GM19372 (cell line): ENCODE data around the gene SPATS2.

ENCODE experiments used
- ATAC-seq: cut with Tn5 transposase; IDR thresholded peaks from one replicate; pipeline ENCODE4 v1.9.1; 2021; ENCODE audit warnings: mild to moderate bottlenecking, low read depth, moderate library complexity; ENCODE audit not compliant: unreplicated experiment

SPATS2 gene

DNA sequence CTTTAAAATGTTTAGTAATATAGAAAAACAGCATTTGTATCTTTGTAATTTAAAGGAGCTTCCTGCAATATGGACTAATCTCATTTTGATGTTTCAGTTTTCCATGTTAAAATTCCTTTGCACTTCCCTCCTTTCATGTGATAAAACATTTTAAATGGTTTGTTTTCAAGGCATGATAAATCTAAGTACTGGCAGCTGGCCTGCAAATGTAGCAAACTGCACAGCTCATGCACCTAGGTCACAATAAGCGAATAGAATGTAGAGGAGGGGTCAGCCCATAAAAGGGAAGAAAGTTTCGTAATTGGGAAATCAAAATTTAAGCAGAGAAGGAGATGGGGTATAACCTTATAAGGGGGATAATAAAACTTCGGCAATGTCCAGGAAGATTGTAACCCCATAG lies 91.6 kb downstream of the SPATS2 start:
- ATAC-seq = no peak

DNA sequence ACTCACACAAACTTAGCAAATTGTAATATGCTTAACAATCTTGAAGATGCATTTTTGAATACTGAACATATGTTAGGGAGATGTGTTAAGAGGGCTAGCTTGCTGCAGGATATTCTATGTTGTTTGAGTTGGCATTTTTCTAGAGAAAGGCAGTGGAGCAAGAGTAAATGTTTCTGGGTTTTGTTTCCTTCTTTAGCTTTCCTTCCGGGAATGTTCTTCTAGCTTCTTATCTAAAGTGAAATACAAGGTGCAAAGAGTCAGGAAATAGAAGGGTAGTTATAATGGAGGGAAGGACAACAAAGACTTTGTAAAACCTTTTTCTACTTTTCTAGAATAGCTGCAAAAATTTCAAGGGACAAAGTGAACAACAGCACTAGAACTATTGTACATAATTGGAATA lies 94.0 kb downstream of the SPATS2 start:
- no peak for ATAC-seq

DNA sequence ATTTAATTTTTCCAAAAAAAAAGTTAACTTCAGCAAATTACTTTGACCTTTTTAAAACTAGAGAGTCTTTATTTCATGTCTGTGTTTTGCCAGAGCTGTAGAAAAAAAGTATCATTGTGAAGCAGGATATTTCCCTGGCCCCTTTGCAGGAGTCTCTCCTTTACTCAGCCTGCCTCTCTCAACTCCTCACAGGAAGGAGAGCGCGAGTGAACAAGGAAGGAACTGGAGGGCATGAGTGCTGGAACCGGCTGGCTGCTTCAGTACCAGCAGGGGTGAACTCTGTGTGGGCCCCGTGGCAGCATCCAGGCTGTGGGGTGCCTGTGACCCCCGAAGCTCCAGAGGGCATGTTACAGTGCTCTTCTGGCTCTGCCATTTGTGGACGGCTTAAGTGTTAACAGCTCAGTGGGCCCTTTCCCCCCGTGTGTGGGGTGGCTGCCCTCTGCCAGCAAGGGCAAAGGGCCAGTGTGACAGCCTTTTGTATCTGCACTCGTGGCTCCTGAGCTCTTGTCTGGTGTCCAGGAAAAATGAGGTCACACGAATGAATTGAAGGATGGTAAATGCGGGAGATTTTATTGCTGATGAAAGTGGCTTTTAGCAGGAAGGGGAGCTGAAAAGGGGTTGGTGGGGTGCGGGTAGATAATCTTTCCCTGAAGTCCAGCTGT lies 95.0 kb downstream of the SPATS2 start:
- ATAC-seq = no peak

GRCh38 chr12:49465132-49465531 lies 97.9 kb downstream of the SPATS2 start:
- no peak for ATAC-seq

- ATAC-seq = no peak
These were observed 103.7 kb downstream of the SPATS2 start for GRCh38 chr12:49470986-49471385.

DNA sequence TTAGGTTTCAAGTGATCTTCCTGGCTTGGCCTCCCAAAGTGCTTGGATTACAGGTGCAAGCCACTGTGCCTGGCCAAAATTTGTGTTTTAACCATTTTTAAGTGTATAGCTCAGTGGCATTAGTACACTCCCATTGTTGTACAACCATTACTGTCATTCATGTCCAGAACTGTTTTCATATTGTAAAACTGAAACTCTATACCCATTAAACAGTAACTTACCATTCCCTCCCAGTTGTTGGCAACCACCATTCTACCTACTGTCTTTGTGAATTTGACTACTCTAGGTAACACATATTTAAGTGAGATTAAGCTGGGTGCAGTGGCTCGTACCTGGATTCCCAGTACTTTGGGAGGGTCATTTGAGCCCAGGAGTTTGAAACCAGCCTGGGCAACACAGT lies 104.3 kb downstream of the SPATS2 start:
- ATAC-seq = no peak

- no peak for ATAC-seq
These were observed 108.8 kb downstream of the SPATS2 start for GRCh38 chr12:49476091-49476490.

DNA sequence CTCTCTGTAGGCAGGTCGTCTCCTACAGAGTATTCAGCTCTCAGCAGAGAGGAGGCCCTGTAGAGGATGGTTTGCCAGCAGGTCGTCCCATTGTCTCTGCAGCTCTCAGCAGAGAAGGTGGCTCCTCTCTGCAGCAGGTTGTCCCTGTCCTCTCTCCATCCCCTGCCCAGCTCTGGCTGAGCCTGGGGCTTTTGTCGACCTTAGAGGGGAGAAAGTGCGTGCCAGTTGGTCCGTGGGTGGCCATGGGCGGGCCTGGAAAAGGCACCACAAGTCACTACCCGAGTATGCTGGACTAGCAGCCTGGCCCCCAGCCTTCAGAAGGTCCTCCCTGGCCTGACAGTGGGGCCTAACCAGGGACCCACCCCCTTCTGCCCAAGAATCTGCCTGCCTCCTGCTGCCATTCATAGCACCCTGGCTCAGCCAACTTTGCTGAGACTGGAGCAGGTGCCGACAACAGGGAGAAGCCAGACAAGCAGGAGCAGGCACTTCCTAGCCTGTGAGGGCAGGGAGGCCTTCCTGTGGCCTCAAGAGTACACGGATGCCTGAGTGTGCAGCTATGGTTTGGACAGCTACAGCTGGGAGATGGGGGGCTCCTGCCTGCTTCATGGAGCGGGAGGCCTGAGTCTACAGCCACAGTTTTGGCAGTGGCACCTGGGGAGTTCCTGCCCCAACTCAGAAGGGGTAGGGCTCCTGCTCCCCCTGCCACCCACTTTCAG lies 111.8 kb downstream of the SPATS2 start:
- ATAC-seq = no peak

DNA sequence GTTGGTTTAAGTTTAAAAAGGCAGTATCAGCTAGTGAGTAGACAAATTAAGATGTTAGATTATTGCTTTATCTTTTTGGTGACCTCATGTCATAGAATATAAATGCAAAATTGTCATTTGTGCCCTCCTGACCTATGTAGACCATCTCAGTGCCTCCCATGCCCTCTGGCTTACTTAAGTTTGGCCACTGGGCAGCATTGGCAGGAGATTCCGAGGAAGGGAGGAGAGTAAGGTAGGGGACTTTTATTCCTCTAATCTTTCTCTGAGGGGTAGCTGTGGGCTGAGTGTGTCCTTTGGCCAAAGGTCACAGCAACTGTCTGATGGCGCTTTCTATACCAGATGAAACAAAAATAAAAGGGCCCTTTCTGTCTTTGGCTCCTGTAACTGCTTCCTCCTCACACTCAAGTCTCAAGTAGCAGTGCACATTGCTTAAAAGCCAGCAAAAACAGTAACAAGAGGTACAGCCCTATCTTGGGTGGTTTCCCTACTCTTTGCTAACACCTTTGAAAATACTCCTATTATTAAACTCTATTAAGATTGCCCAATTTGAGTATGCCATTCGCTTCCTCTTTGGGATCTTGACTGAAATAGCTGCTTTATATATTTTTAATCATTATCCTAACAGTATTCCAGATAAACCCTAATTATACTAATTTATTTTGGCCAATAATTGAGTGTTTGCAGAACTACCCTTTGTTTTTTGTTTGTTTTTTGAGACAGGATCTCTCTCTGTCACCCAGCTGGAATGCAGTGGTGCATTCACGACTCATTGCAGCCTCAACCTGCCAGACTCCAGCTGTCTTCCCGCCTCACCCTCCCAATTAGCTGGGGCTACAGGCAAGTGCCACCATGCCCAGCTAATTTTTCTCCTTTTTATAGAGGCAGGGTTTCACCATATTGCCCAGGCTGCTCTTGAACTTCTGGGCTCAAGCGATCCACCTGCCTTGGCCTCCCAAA lies 115.1 kb downstream of the SPATS2 start:
- ATAC-seq = no peak

- no peak for ATAC-seq
These were observed 116.4 kb downstream of the SPATS2 start for GRCh38 chr12:49483619-49484018.

GRCh38 chr12:49487605-49488004 lies 120.3 kb downstream of the SPATS2 start:
- ATAC-seq = no peak

DNA sequence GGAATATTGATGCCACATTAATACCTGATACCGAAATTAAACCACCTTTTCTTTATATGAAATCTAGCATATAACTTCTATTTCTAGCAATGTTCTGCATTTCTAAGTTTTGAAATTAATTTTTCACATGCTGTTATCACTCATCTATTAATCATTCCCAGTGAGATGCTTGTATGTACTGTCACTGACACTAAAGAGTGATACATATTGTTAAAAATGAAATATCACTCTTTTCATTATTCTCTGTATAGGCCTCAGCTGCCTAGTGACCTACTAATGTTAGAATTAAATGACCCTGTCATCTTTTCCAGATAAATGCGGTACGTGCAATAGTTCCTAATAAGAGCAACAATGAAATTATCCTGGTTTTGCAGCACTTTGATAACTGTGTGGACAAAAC lies 121.9 kb downstream of the SPATS2 start:
- no peak for ATAC-seq

- no peak for ATAC-seq
These were observed 122.5 kb downstream of the SPATS2 start for GRCh38 chr12:49489720-49490119.

DNA sequence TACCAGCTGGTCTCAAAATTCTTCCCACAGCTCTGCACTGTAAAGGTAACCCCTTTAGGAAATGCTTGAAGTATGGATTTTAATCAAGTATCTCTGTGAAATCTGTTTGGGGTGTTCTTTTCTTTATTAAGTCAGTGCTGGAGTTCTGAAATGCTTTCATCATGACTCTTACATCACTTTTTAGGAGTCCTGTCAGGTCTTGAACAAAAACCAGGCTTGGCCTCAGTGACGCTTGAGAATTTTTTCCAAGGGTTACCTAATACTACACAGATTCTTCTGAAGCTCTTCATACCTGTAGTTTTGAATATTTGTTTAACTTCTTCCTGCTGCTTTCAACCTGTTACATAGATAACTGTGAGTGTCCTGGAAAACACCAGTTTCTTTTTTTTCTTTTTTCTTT lies 124.6 kb downstream of the SPATS2 start:
- ATAC-seq = no peak

DNA sequence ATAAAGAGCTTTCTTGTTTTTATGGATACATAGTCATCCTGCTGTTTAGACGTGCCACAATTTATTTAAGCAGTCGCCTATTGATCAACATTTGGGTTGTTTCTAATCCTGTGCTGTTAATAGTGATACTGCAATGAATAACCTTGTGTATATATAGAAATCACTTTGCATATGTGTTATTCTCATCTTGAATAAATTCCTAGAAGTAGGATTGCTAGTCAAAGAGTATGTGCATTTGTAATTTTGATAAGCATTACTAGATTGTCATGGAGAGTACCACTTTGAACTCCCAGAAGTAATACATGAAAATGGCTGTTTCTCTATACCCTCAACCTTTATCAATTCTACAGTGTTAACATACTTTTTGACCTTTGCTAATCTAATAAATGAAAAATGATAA lies 126.6 kb downstream of the SPATS2 start:
- ATAC-seq = no peak

DNA sequence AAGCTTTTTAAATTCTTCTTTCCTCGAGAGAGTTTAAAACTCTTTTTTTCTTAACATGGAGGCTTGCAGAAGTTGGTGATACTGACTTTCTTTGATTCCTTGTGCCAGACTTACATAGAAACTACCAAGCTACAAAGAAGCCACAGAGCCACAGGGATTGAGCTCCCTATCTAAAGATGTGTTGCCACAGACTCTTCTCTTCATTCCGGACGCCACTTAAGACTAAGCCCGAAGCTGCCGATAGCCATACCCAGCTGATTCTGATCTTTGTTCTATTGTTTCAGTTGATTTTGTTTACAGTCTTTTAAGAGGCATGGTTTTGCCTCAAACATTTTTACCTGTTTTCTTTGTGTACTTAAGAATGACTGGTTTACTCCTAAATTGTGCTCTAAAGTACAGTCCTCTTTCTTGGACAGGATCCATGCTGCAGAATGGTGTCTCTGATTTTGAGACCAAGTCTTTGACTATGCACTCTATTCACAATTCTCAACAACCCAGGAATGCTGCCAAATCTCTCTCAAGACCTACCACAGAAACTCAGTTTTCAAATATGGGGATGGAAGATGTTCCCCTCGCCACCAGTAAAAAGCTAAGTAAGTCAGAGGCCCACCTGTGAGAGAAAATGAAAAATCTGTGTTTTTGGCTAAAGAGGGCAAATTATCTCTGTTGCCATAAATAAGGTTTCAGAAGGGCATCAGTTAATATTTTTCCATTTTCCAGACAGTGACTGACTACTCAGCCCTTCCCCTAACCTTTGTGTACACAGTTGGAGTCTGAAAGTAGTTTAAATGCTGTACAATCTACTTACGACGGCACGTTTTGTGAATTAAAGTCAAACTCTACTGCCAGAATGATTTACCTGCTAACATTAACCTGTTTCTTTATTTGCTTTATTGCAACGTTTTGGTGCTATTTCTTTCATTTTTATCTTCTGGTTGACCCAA lies 129.4 kb downstream of the SPATS2 start:
- ATAC-seq = no peak

DNA sequence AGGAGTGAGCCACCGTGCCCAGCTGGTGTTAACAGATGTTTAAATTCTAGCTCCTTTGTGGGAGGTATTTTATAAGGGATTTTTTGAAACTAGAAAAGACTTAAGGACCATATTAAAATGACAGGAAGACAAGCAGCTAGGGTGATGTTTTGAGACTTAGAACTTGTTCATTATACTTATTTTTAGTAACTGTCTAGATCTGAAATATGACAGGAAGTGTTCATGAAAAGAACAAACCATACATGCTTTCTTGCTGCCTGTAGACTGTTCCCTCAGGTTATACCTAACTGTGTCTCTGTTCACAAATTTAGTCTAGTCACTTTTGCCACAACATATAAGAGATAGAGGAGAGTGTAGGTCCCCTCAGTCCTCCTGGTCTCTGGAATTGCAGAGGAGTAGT lies 134.6 kb downstream of the SPATS2 start:
- no peak for ATAC-seq

DNA sequence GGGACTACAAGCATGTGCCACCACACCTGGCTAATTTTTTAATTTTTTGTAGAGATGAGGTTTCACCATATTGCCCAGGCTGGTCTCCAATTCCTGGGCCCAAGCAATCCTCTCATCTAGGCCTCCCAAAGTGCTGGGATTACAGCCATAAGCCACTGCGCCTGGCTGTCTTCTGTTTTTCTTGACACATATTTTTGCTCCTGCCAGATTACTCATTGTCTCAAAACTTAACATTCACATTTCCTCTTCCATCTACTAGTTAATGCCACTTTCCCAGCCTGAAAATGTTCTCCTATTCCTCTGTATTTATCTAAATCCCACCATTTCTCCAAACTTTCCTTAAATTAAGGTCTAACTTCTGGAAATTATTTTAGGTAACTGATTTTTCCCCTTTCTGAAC lies 135.3 kb downstream of the SPATS2 start:
- ATAC-seq = no peak

DNA sequence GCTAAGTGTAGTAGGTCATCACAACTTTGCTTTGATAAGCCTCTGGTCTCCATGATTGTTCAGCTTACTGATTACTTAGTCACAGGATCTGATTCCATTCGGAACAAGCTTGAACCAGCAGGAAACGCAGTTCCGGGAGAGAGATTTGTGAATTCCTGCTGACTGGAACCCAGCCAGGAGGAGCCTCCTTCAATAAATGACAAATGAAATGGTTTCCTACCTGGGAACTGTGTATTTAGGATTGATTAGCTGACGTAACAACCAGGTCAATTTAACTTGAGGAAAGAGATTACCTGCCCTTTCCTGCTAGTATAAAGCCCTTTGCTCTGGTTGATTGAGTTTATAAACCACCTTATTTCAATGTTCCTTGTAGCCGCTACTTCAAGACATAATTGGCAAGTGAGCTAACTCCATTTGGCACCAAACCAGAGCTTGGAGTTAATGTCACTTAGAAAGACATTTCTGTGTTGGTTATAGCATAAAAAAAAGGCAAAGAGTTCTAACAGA lies 136.5 kb downstream of the SPATS2 start:
- no peak for ATAC-seq

DNA sequence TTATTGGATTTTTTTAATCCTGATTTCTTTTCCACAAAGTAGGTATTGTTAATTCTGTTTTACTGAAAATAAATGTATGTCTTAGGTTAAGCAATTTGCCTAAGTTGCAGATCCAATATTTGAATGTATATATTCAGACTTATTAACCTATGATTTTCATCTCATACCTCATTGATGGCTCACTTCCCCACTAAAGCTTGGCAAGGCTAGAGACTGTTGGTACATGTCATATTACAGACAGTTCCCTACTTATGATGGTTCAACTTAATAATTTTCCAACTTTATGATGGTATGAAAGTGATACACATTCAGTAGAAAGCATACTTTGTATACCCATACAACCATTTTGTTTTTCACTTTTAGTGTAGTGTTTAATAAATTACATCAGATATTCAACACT lies 138.4 kb downstream of the SPATS2 start:
- ATAC-seq = no peak
